GM23338 (cell line): Measurements from ENCODE around the gene CIB4. TPM values are rescaled to one million over a fixed set of nuclear protein-coding genes. Genes with fewer than 3 reads are reported as not detected.

Experiments used
- ATAC-seq: fragments of 200-7000 bp; cut with Tn5 transposase; 3 replicates; pipeline ENCODE4 v1.9.1; 2020
- DNase-seq: peaks from one replicate; pipeline ENCODE4 v3.0.0-alpha.2; 2015; ENCODE audit warnings: low spot score
- H2AFZ ChIP-seq: fragments of 200-600 bp; sonication (generic); 2 replicates; pipeline ENCODE4 v1.8.0; 2016; ENCODE audit warnings: antibody characterized with exemption, mild to moderate bottlenecking, moderate library complexity
- H3F3A ChIP-seq: fragments of 200-600 bp; sonication (generic); replicated peaks from 2 replicates; pipeline ENCODE4 v1.8.0; 2017; ENCODE audit warnings: antibody characterized with exemption, mixed run types, low read depth
- H3K27ac ChIP-seq: fragments of 200-600 bp; sonication (generic); 2 replicates; pipeline ENCODE4 v1.6.1; 2016; ENCODE audit warnings: low read depth
- H3K27me3 ChIP-seq: fragments of 200-600 bp; sonication (generic); 2 replicates; pipeline ENCODE4 v1.8.0; 2016; ENCODE audit warnings: mild to moderate bottlenecking, mixed run types, moderate library complexity; ENCODE audit not compliant: insufficient read depth
- H3K36me3 ChIP-seq: fragments of 200-600 bp; sonication (generic); 2 replicates; pipeline ENCODE4 v1.8.0; 2016; ENCODE audit warnings: mild to moderate bottlenecking; ENCODE audit not compliant: insufficient read depth
- H3K4me1 ChIP-seq: fragments of 200-600 bp; sonication (generic); 2 replicates; pipeline ENCODE4 v1.8.0; 2016; ENCODE audit warnings: mild to moderate bottlenecking, moderate library complexity; ENCODE audit not compliant: insufficient read depth
- H3K4me2 ChIP-seq: fragments of 200-600 bp; sonication (generic); 2 replicates; pipeline ENCODE4 v1.7.1; 2017; ENCODE audit warnings: mixed run types
- H3K4me3 ChIP-seq: fragments of 200-600 bp; sonication (generic); 2 replicates; pipeline ENCODE4 v1.6.1; 2016; ENCODE audit warnings: mixed run types
- H3K79me2 ChIP-seq: fragments of 200-600 bp; sonication (generic); replicated peaks from 2 replicates; pipeline ENCODE4 v1.8.0; 2017; ENCODE audit warnings: mild to moderate bottlenecking; ENCODE audit not compliant: insufficient read depth
- H3K9me2 ChIP-seq: fragments of 200-600 bp; sonication (generic); 2 replicates; pipeline ENCODE4 v1.8.0; 2017; ENCODE audit not compliant: insufficient read depth
- H4K20me1 ChIP-seq: fragments of 200-600 bp; sonication (generic); replicated peaks from 2 replicates; pipeline ENCODE4 v1.8.0; 2017; ENCODE audit warnings: mild to moderate bottlenecking; ENCODE audit not compliant: insufficient read depth
- H3K27ac Mint-ChIP-seq: 2 replicates; pipeline ENCODE4 v1.8.0; 2020; ENCODE audit warnings: inconsistent platforms, mild to moderate bottlenecking, moderate library complexity, mixed read lengths
- H3K27me3 Mint-ChIP-seq: 3 replicates; pipeline ENCODE4 v1.8.0; 2022; ENCODE audit warnings: low read depth, mild to moderate bottlenecking, moderate library complexity, mixed read lengths, inconsistent platforms; ENCODE audit not compliant: insufficient read depth, poor library complexity
- H3K36me3 Mint-ChIP-seq: 3 replicates; pipeline ENCODE4 v1.8.0; 2021; ENCODE audit warnings: low read depth, mild to moderate bottlenecking, inconsistent platforms, moderate library complexity, mixed read lengths
- H3K4me1 Mint-ChIP-seq: 3 replicates; pipeline ENCODE4 v1.8.0; 2020; ENCODE audit warnings: mild to moderate bottlenecking, inconsistent platforms, mixed read lengths
- H3K4me3 Mint-ChIP-seq: 3 replicates; pipeline ENCODE4 v1.8.0; 2021; ENCODE audit warnings: moderate library complexity, mild to moderate bottlenecking, inconsistent platforms, mixed read lengths
- H3K9me3 Mint-ChIP-seq: 3 replicates; pipeline ENCODE4 v1.8.0; 2020; ENCODE audit warnings: moderate library complexity, mild to moderate bottlenecking, inconsistent platforms, mixed read lengths
- CREB1 ChIP-seq: fragments of 250-450 bp; sonication (Bioruptor Pico); IDR thresholded peaks from 2 replicates; pipeline ENCODE4 v1.5.0; 2020; ENCODE audit warnings: low read depth, mild to moderate bottlenecking, moderate library complexity
- EZH2phosphoT487 ChIP-seq: fragments of 200-600 bp; sonication (generic); IDR thresholded peaks from one replicate; pipeline ENCODE4 v1.8.1; 2018; ENCODE audit warnings: antibody characterized with exemption; ENCODE audit not compliant: unreplicated experiment
- NANOG ChIP-seq: IDR thresholded peaks from 2 replicates; pipeline ENCODE4 v1.6.1; 2016; ENCODE audit warnings: antibody characterized with exemption, borderline replicate concordance
- STAT1 ChIP-seq: IDR thresholded peaks from one replicate; pipeline ENCODE4 v1.6.1; 2016; ENCODE audit warnings: antibody characterized with exemption; ENCODE audit not compliant: unreplicated experiment
- ZNF114 ChIP-seq: fragments of 250-450 bp; sonication (Bioruptor Pico); IDR thresholded peaks from 2 replicates; pipeline ENCODE4 v1.5.0; 2020; ENCODE audit warnings: mild to moderate bottlenecking, moderate library complexity
- polyA plus RNA-seq: library from polyadenylated mRNA; unstranded; fragments of >200 nt; fragmentation: Nextera tagmentation; extraction: Ambion mirVana; gene quantifications from 2 replicates; pipeline ENCODE4 v1.2.1, GENCODE V29; 2016
- total RNA-seq: library from RNA; depleted of rRNA; stranded (reverse); fragments of >200 nt; shearing (Covaris generic); gene quantifications from 2 replicates; pipeline ENCODE4 v1.2.3, GENCODE V29; 2014
- TF ChIP-seq, protein P1 (sequence below): fragments of 250-450 bp; sonication (Bioruptor Pico); IDR thresholded peaks from 2 replicates; pipeline ENCODE4 v1.5.0; 2020; ENCODE audit warnings: mild to moderate bottlenecking, moderate library complexity
- TF ChIP-seq, protein P2 (sequence below), 2 experiments: fragments of 200-600 bp in 1 of 2; sonication (generic) in 1 of 2; conservative IDR thresholded peaks; 2 replicates each; pipeline versions ENCODE4 v1.5.1 to v1.6.1; 2016 to 2017; ENCODE audit warnings: antibody characterized with exemption in 2 of 2, low read depth in 2 of 2, mild to moderate bottlenecking in 2 of 2, moderate library complexity in 1 of 2

The CIB4 gene
- total and polyA plus RNA-seq, 2 experiments from 2014 or later, result not detected

DNA sequence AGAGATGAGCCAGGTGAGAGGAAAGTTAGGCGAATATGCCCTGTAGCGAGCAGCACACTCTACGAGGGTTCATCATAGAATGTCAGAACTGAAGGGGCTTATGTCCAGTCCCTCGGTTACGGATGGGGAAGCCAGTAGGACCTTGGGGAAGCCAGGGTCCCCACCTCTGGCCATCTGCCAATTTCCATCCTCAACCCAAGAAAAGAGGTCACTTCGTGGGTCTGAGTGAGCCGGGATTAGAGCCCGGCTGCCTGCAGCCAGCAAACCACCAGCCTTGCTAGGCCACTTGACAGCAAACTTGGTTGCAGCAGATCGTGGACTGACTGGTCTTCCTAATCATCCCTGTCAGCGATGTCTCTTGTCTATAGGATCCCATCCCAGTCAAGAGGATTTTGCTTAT, 11.4 kb downstream of the CIB4 start:
- Histone ChIP-seq H3K79me2 (no peaks in the 10 kb centered on the region), H4K20me1 (no peaks in the 10 kb centered on the region), H3K4me3 (no peak overlapping the region), H3F3A (no peaks in the 10 kb centered on the region), H3K9me2 (no peaks in the 10 kb centered on the region), H3K4me2 (no peak overlapping the region), H3K36me3 (no peaks in the 10 kb centered on the region), H3K27ac (no peak overlapping the region), H3K27me3 (no peaks in the 10 kb centered on the region), H3K4me1 (no peaks in the 10 kb centered on the region), H2AFZ (no peak overlapping the region)
- Mint-ChIP-seq H3K27me3 (peaks cover 10% of the 10 kb centered on the region), H3K27ac (no peak overlapping the region), H3K4me3 (no peak overlapping the region), H3K9me3 (no peaks in the 10 kb centered on the region), H3K4me1 (peaks cover 4% of the 10 kb centered on the region; the same call in 2 of the 3 replicates), H3K36me3 (no peaks in the 10 kb centered on the region)
- ATAC-seq (no peak), DNase-seq (no peak)
- TF ChIP-seq, protein P1, sequence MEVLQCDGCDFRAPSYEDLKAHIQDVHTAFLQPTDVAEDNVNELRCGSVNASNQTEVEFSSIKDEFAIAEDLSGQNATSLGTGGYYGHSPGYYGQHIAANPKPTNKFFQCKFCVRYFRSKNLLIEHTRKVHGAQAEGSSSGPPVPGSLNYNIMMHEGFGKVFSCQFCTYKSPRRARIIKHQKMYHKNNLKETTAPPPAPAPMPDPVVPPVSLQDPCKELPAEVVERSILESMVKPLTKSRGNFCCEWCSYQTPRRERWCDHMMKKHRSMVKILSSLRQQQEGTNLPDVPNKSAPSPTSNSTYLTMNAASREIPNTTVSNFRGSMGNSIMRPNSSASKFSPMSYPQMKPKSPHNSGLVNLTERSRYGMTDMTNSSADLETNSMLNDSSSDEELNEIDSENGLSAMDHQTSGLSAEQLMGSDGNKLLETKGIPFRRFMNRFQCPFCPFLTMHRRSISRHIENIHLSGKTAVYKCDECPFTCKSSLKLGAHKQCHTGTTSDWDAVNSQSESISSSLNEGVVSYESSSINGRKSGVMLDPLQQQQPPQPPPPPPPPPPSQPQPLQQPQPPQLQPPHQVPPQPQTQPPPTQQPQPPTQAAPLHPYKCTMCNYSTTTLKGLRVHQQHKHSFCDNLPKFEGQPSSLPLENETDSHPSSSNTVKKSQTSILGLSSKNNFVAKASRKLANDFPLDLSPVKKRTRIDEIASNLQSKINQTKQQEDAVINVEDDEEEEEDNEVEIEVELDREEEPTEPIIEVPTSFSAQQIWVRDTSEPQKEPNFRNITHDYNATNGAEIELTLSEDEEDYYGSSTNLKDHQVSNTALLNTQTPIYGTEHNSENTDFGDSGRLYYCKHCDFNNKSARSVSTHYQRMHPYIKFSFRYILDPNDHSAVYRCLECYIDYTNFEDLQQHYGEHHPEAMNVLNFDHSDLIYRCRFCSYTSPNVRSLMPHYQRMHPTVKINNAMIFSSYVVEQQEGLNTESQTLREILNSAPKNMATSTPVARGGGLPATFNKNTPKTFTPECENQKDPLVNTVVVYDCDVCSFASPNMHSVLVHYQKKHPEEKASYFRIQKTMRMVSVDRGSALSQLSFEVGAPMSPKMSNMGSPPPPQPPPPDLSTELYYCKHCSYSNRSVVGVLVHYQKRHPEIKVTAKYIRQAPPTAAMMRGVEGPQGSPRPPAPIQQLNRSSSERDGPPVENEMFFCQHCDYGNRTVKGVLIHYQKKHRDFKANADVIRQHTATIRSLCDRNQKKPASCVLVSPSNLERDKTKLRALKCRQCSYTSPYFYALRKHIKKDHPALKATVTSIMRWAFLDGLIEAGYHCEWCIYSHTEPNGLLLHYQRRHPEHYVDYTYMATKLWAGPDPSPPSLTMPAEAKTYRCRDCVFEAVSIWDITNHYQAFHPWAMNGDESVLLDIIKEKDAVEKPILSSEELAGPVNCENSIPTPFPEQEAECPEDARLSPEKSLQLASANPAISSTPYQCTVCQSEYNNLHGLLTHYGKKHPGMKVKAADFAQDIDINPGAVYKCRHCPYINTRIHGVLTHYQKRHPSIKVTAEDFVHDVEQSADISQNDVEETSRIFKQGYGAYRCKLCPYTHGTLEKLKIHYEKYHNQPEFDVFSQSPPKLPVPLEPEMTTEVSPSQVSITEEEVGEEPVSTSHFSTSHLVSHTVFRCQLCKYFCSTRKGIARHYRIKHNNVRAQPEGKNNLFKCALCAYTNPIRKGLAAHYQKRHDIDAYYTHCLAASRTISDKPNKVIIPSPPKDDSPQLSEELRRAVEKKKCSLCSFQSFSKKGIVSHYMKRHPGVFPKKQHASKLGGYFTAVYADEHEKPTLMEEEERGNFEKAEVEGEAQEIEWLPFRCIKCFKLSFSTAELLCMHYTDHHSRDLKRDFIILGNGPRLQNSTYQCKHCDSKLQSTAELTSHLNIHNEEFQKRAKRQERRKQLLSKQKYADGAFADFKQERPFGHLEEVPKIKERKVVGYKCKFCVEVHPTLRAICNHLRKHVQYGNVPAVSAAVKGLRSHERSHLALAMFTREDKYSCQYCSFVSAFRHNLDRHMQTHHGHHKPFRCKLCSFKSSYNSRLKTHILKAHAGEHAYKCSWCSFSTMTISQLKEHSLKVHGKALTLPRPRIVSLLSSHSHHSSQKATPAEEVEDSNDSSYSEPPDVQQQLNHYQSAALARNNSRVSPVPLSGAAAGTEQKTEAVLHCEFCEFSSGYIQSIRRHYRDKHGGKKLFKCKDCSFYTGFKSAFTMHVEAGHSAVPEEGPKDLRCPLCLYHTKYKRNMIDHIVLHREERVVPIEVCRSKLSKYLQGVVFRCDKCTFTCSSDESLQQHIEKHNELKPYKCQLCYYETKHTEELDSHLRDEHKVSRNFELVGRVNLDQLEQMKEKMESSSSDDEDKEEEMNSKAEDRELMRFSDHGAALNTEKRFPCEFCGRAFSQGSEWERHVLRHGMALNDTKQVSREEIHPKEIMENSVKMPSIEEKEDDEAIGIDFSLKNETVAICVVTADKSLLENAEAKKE (CRISPR knock-in tag), result no peak
- TF ChIP-seq EZH2phosphoT487 (no peak), CREB1 (CRISPR knock-in tag) (no peak), ZNF114 (no peak), STAT1 (no peak)

- H3K9me3 Mint-ChIP-seq, result no peaks in the 10 kb centered on the region
- H3K4me3 Mint-ChIP-seq, result no peak overlapping the region
- H3K4me1 ChIP-seq, result no peaks in the 10 kb centered on the region
- H3K9me2 ChIP-seq, result no peaks in the 10 kb centered on the region
- no peaks in the 10 kb centered on the region for H3K36me3 Mint-ChIP-seq
- ATAC-seq (no peak), DNase-seq (no peak)
- H3K4me2 ChIP-seq, result no peak overlapping the region
- no peaks in the 10 kb centered on the region for H3K36me3 ChIP-seq
- H3F3A ChIP-seq, result no peaks in the 10 kb centered on the region
- H3K27me3 ChIP-seq, result no peaks in the 10 kb centered on the region
- H3K79me2 ChIP-seq, result no peaks in the 10 kb centered on the region
- H3K4me3 ChIP-seq, result no peak overlapping the region
- no peak overlapping the region for H3K27ac Mint-ChIP-seq
- H3K27me3 Mint-ChIP-seq, result peaks cover 10% of the 10 kb centered on the region
- peaks cover 4% of the 10 kb centered on the region for H3K4me1 Mint-ChIP-seq
- H3K27ac ChIP-seq, result no peak overlapping the region
- H4K20me1 ChIP-seq, result no peaks in the 10 kb centered on the region
- no peak overlapping the region for H2AFZ ChIP-seq
- TF ChIP-seq, protein P2, sequence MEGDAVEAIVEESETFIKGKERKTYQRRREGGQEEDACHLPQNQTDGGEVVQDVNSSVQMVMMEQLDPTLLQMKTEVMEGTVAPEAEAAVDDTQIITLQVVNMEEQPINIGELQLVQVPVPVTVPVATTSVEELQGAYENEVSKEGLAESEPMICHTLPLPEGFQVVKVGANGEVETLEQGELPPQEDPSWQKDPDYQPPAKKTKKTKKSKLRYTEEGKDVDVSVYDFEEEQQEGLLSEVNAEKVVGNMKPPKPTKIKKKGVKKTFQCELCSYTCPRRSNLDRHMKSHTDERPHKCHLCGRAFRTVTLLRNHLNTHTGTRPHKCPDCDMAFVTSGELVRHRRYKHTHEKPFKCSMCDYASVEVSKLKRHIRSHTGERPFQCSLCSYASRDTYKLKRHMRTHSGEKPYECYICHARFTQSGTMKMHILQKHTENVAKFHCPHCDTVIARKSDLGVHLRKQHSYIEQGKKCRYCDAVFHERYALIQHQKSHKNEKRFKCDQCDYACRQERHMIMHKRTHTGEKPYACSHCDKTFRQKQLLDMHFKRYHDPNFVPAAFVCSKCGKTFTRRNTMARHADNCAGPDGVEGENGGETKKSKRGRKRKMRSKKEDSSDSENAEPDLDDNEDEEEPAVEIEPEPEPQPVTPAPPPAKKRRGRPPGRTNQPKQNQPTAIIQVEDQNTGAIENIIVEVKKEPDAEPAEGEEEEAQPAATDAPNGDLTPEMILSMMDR (conservative IDR thresholded peaks at IDR 0.05; ENCODE audit: low read depth in 2 of 2), result no peak
- TF ChIP-seq CREB1 (CRISPR knock-in tag) (no peak), NANOG (no peak)
These were observed 11.9 kb downstream of the CIB4 start for GRCh38 chr2:26629346-26629630.
